Activated CD4-positive, CD25-positive, alpha-beta regulatory T cell treated with anti-CD3 and anti-CD28 coated beads, Interleukin-2, amount 50 U/mL, for 24 hours (primary cell): ENCODE results near the gene PRKAR2A.
A peak's percentile ranks its signal among the peaks of the same experiment; 100 is the strongest.

ENCODE experiments used
- ATAC-seq, 2 donors: fragments of 150-1000 bp; cut with Tn5 transposase; one replicate each; pipeline ENCODE4 v1.10.0; 2021; ENCODE audit warnings: mild to moderate bottlenecking in 1 of 2, moderate library complexity in 1 of 2

The PRKAR2A gene

GRCh38 chr3:48847504-48848423 is at the start of gene PRKAR2A:
Gene PRKAR2A (minus strand): TSS chr3:48847874. CDS start chr3:48847596, 278 bp downstream.
- ATAC-seq: peak; percentile 88 to 91

- no peak for ATAC-seq
These were observed 49.3 kb upstream of the PRKAR2A start for GRCh38 chr3:48896936-48897335.

GRCh38 chr3:48894516-48894915 is 46.8 kb upstream of the PRKAR2A start:
- no peak for ATAC-seq

- ATAC-seq: no peak
These were observed 43.9 kb upstream of the PRKAR2A start for GRCh38 chr3:48891606-48892005.

GRCh38 chr3:48885753-48886152 is 38.1 kb upstream of the PRKAR2A start:
- no peak for ATAC-seq

GRCh38 chr3:48881652-48882114 is 34.0 kb upstream of the PRKAR2A start:
- ATAC-seq: no peak

GRCh38 chr3:48881006-48881405 is 33.3 kb upstream of the PRKAR2A start:
- no peak for ATAC-seq

- no peak for ATAC-seq
These were observed 32.3 kb upstream of the PRKAR2A start for GRCh38 chr3:48879994-48880377.

- peak in 1 of 2 donors; percentile 27 for ATAC-seq
These were observed 31.8 kb upstream of the PRKAR2A start for GRCh38 chr3:48879307-48879993.

GRCh38 chr3:48877671-48878070 is 30.0 kb upstream of the PRKAR2A start:
- ATAC-seq: no peak

GRCh38 chr3:48863122-48863521 is 15.4 kb upstream of the PRKAR2A start:
- ATAC-seq: no peak

GRCh38 chr3:48859206-48859605 is 11.5 kb upstream of the PRKAR2A start:
- no peak for ATAC-seq

GRCh38 chr3:48858709-48859108 is 11.0 kb upstream of the PRKAR2A start:
- ATAC-seq: no peak

GRCh38 chr3:48857641-48858040 is 10.0 kb upstream of the PRKAR2A start:
- ATAC-seq: no peak

GRCh38 chr3:48856469-48856868 is 8.8 kb upstream of the PRKAR2A start:
- no peak for ATAC-seq

- no peak for ATAC-seq
These were observed 8.2 kb upstream of the PRKAR2A start for GRCh38 chr3:48855681-48856447.

- no peak for ATAC-seq
These were observed 4.5 kb upstream of the PRKAR2A start for GRCh38 chr3:48852151-48852550.

- no peak for ATAC-seq
These were observed 3.7 kb upstream of the PRKAR2A start for GRCh38 chr3:48851407-48851806.

GRCh38 chr3:48848816-48849515 is 1.3 kb upstream of the PRKAR2A start:
- no peak for ATAC-seq

GRCh38 chr3:48847053-48847503 is 596 bp downstream of the PRKAR2A start:
- ATAC-seq: peak; percentile 47 to 49

- no peak for ATAC-seq
These were observed 2.5 kb downstream of the PRKAR2A start for GRCh38 chr3:48845170-48845569.

GRCh38 chr3:48837163-48837562 is 10.5 kb downstream of the PRKAR2A start:
- no peak for ATAC-seq
